Measurements from ENCODE around the gene MARK4. TPM values are rescaled to one million over a fixed set of nuclear protein-coding genes. Genes with fewer than 3 reads are reported as not detected.

The MARK4 gene
- total RNA-seq, 2 donors from 2014 or later, result 28.9 to 36.4 TPM

Other genes with a start within 250 kb of the MARK4 start
- 100 to 1,000 TPM; 128 to 136 TPM for gene RELB, start 249.8 kb upstream of the MARK4 start, total RNA-seq
- 100 to 1,000 TPM; 153 to 163 TPM for gene CLASRP, start 212.2 kb upstream of the MARK4 start, total RNA-seq
- 1 to 10 TPM; 3.4 to 3.5 TPM for gene ZNF296, start 174.8 kb upstream of the MARK4 start, total RNA-seq
- gene GEMIN7, start 172.0 kb upstream of the MARK4 start, total RNA-seq, result 1 to 10 TPM; 8.8 TPM
- gene PPP1R37, start 158.1 kb upstream of the MARK4 start, total RNA-seq, result 10 to 100 TPM; 15.2 to 20.9 TPM
- under 1 TPM; 0.57 to 0.97 TPM for gene NKPD1, start 90.3 kb upstream of the MARK4 start, total RNA-seq
- 10 to 100 TPM; 47.5 to 61.2 TPM for gene TRAPPC6A, start 73.0 kb upstream of the MARK4 start, total RNA-seq
- gene BLOC1S3, start 72.5 kb upstream of the MARK4 start, total RNA-seq, result 10 to 100 TPM; 12.9 to 15.2 TPM
- gene EXOC3L2, start 5.9 kb upstream of the MARK4 start, total RNA-seq, result 1 to 10 TPM in 1 of 2 donors, not detected in 1; 1.1 TPM
- gene CKM, start 71.6 kb downstream of the MARK4 start, total RNA-seq, result not detected
- not detected for gene KLC3, start 89.5 kb downstream of the MARK4 start, total RNA-seq
- gene ERCC2, start 119.3 kb downstream of the MARK4 start, total RNA-seq, result 10 to 100 TPM; 11.0 to 13.1 TPM
- gene PPP1R13L, start 153.8 kb downstream of the MARK4 start, total RNA-seq, result 1 to 10 TPM; 3.4 to 4.5 TPM
- gene POLR1G, start 155.4 kb downstream of the MARK4 start, total RNA-seq, result 1 to 10 TPM in 1 of 2 donors, under 1 TPM in 1; 0.91 to 1.0 TPM
- 10 to 100 TPM; 28.4 to 36.2 TPM for gene ERCC1, start 172.6 kb downstream of the MARK4 start, total RNA-seq
- 1,000 to 10,000 TPM in 1 of 2 donors, 100 to 1,000 TPM in 1; 967 to 2,209 TPM for gene FOSB, start 216.7 kb downstream of the MARK4 start, total RNA-seq
- gene RTN2, start 245.8 kb downstream of the MARK4 start, total RNA-seq, result 1 to 10 TPM; 2.3 to 6.2 TPM
- gene PPM1N, start 247.2 kb downstream of the MARK4 start, total RNA-seq, result 1 to 10 TPM; 3.8 to 8.5 TPM